GM15510 (cell line): Measurements from ENCODE around the gene AREL1.

Experiments used
- POLR2A ChIP-seq: IDR thresholded peaks from 3 replicates; pipeline ENCODE4 v1.6.1; 2011; ENCODE audit warnings: borderline replicate concordance; ENCODE audit not compliant: insufficient read length; ENCODE audit errors: extremely low read depth

AREL1 gene

DNA sequence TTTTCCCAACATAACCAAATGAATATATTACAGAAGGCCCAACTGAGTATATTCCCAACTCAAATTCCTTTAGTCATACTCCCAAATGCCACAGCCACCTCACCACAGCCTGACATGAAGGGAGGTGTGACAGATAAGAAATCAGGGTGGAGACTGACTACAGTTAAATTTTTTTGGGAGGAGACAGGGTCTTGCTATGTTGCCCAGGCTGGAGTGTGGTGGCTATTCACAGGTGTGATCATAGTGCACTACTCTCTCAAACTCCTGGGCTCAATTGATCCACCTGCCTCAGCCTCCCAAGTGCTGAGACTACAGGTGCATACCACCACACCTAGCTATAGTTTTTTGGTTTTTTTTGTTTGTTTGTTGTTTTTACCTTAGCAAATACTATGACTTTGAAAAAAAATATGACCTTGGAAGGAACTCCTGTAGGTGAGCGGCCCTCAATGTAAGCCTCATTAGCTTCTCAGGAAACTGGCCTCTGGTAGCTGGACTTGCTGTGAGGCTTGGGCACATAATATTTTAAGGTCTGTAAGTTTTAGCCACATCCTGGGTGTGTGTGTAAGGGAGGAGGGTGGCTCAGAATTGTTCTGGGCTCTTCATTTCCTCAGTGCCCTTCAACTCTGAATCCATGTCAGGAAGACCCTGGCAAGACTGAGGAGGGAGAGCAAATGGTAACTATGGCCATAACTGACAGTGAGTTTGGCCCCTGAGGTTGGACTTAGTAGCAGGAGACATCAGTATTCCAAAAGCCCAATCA, 61.8 kb downstream of the AREL1 start:
- no peak for TF ChIP-seq POLR2A

DNA sequence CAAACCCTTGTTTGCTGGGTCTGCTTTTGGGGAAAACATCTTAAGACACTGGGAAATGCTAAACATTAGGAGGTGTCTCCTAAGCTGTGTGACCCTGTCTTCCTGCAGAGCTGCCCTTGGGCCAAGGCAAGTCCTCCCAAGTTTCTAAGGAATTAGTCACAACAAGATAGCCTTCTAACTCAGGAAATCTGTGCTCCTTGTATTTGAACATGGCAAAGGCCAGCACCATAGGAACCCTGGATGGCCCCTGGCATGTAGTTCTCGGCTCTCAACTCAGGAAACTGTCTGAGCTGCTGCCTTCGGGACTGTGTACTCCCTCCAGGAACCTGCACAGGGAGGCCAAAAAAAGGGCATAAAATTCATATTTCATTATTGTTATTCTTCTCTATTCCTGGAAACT, 63.2 kb downstream of the AREL1 start:
- no peak for TF ChIP-seq POLR2A

DNA sequence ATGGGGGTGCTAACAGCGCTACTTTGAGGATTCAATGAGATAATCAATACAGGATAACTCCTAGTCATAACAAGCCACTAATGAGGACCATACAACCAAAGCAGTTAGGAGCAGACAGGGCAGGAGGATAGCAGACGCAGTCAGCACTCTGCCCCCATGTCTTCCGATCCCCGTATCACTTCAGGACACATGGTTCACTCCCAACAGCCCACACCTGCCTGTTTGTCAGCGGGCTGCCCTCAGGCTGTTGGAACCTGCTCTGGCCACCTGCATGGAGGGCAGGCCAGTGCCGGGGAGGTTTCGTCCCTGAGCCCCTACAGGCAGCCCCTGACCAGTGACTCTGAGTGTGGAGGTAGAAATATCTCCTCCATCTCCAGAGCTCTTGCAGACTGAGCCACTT, 63.7 kb downstream of the AREL1 start:
- TF ChIP-seq POLR2A, result no peak

GRCh38 chr14:74648601-74649000, 64.3 kb downstream of the AREL1 start:
- TF ChIP-seq POLR2A, result no peak

- TF ChIP-seq POLR2A, result no peak
These were observed 65.0 kb downstream of the AREL1 start for GRCh38 chr14:74647678-74648461.

- no peak for TF ChIP-seq POLR2A
These were observed 65.7 kb downstream of the AREL1 start for GRCh38 chr14:74647061-74647677.

DNA sequence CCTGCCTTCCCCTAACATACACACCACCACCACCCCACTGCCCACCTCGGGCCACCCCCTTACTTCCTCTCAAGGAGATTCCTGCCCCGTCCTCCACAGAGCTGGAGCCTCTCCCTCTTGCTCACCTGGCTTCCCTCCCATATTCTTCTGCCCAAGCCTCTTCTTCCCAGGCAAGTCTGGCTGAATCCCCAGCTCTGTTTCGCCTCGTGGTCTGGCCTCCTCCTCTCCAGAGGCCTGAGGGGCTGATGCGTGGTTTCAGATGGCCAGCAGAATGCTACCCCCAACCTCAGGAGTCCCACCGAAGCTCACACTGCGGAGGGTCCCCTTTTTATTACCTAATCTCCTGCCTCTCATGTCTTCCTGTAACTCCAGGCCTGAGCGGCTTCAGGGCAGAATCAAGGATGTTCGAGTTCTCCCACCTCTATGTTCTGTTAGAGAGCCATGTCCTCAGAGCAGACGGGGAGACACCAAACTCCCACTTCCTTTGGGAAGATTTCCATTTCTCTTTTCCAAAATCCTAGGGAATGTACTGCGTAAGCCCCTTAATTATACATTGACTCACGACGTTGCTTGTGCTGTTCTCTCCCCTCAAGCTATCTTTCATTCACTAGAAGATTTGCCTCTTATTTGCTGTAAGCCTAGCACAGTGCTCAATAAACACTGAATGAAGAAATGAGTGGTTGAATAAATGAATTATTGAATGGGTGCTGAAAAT, 67.0 kb downstream of the AREL1 start:
- no peak for TF ChIP-seq POLR2A

DNA sequence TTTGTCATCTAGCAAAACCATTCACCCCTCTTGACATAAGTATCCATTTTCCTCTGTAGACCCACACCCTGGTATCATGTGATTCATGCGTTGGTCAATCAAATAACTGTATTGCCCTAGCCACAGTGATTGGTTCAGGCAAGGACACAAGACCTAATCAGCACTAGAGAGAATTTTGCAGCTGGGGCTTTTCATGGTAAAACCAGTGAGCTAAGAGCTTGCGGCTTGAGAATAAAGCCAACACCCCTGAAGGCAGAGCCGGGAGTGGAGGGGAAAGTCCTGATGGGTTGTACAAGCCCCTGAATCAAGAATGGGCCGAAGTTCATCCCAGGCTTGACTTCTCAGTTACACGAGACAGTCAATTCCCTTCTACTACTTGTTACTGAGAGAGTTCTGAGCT, 67.6 kb downstream of the AREL1 start:
- no peak for TF ChIP-seq POLR2A

DNA sequence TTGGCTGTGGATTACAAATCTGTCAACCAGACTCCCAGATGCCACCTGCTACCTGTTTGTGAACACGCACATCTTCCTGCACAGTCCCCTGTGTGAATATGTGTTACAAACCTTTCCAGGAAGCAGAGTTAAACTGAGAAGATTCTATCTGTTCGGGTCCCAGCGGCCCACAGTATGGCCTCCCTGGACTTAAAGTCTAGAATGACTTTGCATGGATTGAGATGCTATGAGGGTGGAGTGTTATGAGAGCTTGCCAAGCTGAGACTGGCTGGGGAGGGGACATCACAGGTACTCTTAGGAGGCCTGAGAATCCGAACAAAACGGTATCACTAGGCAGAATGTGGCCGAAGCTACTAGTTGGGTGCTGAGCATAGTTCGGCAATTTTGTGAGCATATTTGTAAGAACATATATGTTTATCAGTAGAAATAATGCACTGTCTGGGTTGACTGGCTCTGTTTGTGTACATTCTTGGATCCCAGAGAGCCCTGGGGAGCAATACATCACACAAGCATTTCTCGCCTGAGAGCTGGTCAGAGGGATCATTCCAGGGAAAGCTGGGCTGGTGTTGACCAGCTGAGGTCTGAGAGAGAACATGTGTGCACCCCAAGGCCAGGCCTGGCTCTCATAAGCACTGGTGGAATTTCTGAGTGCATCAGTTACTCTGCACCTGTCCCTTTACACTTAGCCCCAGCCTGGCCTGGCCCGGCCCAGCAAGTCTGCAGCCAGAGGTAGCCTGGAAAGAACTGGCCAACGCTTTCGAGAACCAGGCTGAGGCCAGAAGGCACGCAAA, 71.1 kb downstream of the AREL1 start:
- no peak for TF ChIP-seq POLR2A

DNA sequence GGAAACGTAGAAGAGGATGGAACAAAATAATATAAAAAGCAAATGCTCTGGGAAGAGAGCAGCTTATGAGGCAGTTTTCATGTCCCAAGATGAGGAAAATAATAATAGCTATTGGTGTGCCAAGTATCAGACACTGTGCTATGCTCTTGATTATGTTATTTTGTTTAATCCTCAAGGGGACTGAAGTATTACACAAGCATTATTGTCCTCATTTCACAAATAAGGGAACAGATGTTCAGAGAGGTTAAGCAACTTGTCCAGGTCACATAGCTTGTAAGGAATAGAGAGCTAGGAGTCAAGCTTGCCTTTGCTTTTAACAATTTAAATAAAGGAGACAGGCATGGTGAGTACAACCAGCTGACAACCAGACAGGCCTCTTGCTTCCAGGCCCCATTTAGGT, 73.9 kb downstream of the AREL1 start:
- TF ChIP-seq POLR2A, result no peak

DNA sequence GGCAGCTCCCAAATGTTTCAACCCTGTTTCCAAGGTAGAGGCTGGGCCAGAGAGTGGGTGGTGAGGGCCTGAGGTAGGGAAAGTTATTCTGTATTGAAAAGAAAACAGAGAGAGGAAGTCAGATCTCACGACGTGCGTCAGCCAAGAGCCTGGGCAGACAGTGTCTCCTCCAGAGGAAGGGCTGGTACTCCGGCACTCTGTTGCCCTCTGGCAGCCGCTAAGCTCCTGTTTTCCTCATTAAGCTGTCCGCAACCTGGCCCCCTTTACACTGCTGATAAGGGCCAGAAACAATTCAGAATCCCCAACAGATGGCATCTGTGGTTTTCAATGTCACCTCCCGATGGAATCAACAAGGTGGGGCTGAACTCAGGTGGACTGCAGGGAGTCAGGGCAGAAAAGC, 74.8 kb downstream of the AREL1 start:
- TF ChIP-seq POLR2A, result no peak

GRCh38 chr14:74637178-74637550, 75.7 kb downstream of the AREL1 start:
- TF ChIP-seq POLR2A, result no peak

- no peak for TF ChIP-seq POLR2A
These were observed 76.3 kb downstream of the AREL1 start for GRCh38 chr14:74636424-74637177.

GRCh38 chr14:74635847-74636246, 77.0 kb downstream of the AREL1 start:
- no peak for TF ChIP-seq POLR2A
